Tibial artery (tissue), 4 donors: Measurements from ENCODE around the gene RAB40B.

Source experiments
- DNase-seq, 2 donors: peaks; one replicate each; pipeline ENCODE4 v3.0.0-alpha.2; 2019
- H3K27ac ChIP-seq, 2 donors: fragments of 200-600 bp; sonication (generic) in 1 of 2; 1 replicate in 1 of 2; 2 replicates in 1 of 2; pipeline ENCODE4 v1.5.1; 2018 to 2019; ENCODE audit warnings: mild to moderate bottlenecking in 1 of 2
- H3K27me3 ChIP-seq, 2 donors: fragments of 200-600 bp; sonication (generic) in 1 of 2; one replicate each; pipeline versions ENCODE4 v1.5.1 to v1.6.0; 2016 to 2019
- H3K36me3 ChIP-seq, 3 donors: fragments of 200-600 bp; sonication (generic) in 2 of 3; one replicate each; pipeline ENCODE4 v1.5.1; 2016 to 2019; ENCODE audit warnings: mild to moderate bottlenecking in 2 of 3
- H3K4me1 ChIP-seq, 4 donors: fragments of 200-600 bp; sonication (generic) in 2 of 4; 1 replicate in 3 of 4; 2 replicates in 1 of 4; pipeline ENCODE4 v1.5.1; 2016 to 2019
- H3K4me3 ChIP-seq, 2 donors: fragments of 200-600 bp; sonication (generic) in 1 of 2; 1 replicate in 1 of 2; 2 replicates in 1 of 2; pipeline ENCODE4 v1.5.1; 2018 to 2019; ENCODE audit warnings: mild to moderate bottlenecking in 2 of 2
- H3K9me3 ChIP-seq, 3 donors: fragments of 200-600 bp; sonication (generic) in 1 of 3; one replicate each; pipeline ENCODE4 v1.5.1; 2016 to 2019
- intact Hi-C: fragments of 100-400 bp; cut with DNase I; formaldehyde crosslinking; loops from one replicate; pipeline ENCODE4 v1.15.0; 2023; ENCODE audit warnings: low total_unique reads
- TF ChIP-seq, protein P1 (sequence below), 2 experiments: fragments of 200-600 bp in 1 of 2; fragments of 450-650 bp in 1 of 2; IDR thresholded peaks; one replicate each; pipeline ENCODE4 v1.5.1; 2017 to 2019; ENCODE audit warnings: antibody characterized with exemption in 2 of 2, mild to moderate bottlenecking in 1 of 2, moderate library complexity in 1 of 2

The RAB40B gene

DNA sequence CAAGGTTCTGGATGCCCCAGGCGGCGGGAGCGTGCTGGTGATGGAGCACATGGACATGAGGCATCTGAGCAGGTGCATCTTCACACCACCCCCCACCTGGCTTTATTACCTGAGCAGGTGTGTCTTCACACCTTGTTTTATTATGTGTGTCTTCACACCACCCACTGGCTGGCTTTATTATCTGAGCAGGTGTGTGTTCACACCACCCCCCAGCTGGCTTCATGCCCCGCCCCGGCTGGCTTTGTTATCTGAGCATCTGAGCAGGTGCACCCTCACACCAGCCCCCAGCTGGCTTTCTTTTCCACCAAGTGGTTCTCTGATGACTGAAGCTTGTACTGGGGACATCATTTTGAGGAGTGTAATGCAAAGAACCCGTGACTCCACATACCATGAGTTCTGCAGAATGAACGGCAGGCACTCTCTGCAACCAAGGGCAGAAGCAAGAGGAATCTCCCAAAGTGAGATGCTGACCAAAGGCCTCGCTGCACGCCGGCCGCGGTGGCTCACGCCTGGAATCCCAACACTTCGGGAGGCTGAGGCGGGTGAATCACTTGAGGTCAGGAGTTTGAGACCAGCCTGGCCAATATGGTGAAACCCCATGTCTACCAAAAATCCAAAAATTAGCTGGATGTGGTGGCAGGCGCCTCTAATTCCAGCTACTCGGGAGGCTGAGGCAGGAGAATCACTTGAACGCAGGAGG lies 20.6 kb upstream of the RAB40B start:
- Histone ChIP-seq H3K27me3 (no peaks in the 10 kb centered on the region), H3K4me3 (no peak overlapping the region), H3K4me1 (peaks cover 0 to 28% (median 17%) of the 10 kb centered on the region in 4 donors), H3K27ac (no peak overlapping the region), H3K36me3 (peaks cover 24 to 58% (median 36%) of the 10 kb centered on the region in 3 donors), H3K9me3 (no peaks in the 10 kb centered on the region)
- intact Hi-C loops = no loop called here
- TF ChIP-seq, protein P1, sequence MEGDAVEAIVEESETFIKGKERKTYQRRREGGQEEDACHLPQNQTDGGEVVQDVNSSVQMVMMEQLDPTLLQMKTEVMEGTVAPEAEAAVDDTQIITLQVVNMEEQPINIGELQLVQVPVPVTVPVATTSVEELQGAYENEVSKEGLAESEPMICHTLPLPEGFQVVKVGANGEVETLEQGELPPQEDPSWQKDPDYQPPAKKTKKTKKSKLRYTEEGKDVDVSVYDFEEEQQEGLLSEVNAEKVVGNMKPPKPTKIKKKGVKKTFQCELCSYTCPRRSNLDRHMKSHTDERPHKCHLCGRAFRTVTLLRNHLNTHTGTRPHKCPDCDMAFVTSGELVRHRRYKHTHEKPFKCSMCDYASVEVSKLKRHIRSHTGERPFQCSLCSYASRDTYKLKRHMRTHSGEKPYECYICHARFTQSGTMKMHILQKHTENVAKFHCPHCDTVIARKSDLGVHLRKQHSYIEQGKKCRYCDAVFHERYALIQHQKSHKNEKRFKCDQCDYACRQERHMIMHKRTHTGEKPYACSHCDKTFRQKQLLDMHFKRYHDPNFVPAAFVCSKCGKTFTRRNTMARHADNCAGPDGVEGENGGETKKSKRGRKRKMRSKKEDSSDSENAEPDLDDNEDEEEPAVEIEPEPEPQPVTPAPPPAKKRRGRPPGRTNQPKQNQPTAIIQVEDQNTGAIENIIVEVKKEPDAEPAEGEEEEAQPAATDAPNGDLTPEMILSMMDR (IDR thresholded peaks at IDR 0.05) = no peak
- DNase-seq = no peak

DNA sequence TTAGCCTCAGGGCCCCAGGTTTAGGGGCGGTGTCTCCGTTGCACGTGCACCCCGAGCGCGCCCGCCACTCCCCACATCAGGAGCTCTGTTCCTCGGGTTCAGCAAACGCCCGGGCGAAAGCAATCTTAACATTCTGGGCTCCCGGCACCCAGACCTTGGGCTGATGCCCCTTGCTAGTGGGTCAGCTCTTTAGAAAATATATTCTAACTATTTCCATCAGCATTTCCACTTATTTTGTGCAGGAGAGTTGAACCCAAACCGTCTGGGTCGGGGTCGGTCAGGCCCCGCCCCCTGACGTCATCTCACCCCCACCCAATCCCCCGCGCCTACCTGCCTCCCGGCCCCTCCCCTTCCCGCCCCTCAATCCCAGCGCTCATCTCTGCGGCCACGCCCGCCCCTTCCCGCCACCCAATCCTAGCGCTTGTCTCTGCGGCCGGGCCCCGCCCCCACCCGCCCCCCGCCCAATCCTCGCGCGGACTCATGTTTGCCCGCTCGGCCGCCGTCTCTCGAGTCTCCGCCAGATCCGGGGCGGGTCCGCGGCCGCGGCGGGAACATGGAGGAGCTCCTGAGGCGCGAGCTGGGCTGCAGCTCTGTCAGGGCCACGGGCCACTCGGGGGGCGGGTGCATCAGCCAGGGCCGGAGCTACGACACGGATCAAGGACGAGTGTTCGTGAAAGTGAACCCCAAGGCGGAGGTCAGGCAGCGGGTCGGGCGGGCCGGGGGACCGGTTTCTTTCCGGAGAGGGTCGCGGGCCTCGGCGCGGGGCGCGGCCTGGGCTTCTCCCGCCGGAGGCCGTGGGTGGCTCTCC lies 17.9 kb upstream of the RAB40B start, which contains the start of gene FN3KRP:
Gene FN3KRP, plus strand, starts transcription at position 504 of the 808 bp plus-strand sequence. Its CDS starts 50 bp downstream, at position 554.
- intact Hi-C loops = no loop called here
- Histone ChIP-seq H3K27me3 (no peaks in the 10 kb centered on the region), H3K36me3 (peaks cover 7 to 31% (median 17%) of the 10 kb centered on the region in 3 donors), H3K4me3 (peak within 1 kb of the TSS; percentile 65 to 86), H3K27ac (peak within 1 kb of the TSS; percentile 58 to 71), H3K9me3 (no peaks in the 10 kb centered on the region), H3K4me1 (peaks cover 0 to 28% (median 17%) of the 10 kb centered on the region in 4 donors)
- TF ChIP-seq, protein P1 (IDR thresholded peaks at IDR 0.05) = no peak
- peak; percentile 93 to 96 for DNase-seq

DNA sequence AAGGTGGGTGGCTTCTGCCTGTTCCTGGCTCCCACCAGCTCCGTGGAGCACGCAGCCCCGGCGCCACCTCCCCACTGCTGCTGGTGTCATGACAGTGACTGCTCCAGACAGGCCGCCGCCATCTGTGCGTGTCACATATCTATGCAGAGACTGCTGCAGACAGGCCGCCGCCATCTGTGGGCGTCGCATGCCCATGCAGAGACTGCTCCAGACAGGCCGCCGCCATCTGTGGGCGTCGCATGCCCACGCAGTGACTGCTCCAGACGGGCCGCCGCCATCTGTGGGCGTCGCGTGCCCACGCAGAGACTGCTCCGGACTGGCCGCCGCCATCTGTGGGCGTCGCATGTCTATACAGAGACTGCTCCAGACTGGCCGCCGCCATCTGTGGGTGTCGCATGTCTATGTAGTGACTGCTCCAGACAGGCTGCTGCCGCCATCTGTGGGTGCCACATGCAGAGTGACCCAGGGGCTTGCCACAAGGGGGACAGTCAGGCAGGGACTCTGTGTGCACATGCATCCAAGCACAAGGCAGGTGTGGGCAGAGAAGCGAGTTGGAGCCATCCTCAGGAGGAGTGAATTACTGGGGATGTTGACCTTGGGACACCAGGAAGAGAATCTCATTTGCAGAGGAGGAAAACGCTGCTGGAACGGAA lies 14.7 kb upstream of the RAB40B start:
- H3K36me3 ChIP-seq = no peaks in the 10 kb centered on the region
- no peak overlapping the region for H3K4me3 ChIP-seq
- no peaks in the 10 kb centered on the region for H3K9me3 ChIP-seq
- no peak overlapping the region for H3K27ac ChIP-seq
- no peak for DNase-seq
- intact Hi-C loops = no loop called here
- TF ChIP-seq, protein P1 (IDR thresholded peaks at IDR 0.05) = no peak
- H3K4me1 ChIP-seq = peaks cover 0 to 24% (median 19%) of the 10 kb centered on the region in 4 donors
- peaks cover 0 to 3% of the 10 kb centered on the region in 2 donors for H3K27me3 ChIP-seq

DNA sequence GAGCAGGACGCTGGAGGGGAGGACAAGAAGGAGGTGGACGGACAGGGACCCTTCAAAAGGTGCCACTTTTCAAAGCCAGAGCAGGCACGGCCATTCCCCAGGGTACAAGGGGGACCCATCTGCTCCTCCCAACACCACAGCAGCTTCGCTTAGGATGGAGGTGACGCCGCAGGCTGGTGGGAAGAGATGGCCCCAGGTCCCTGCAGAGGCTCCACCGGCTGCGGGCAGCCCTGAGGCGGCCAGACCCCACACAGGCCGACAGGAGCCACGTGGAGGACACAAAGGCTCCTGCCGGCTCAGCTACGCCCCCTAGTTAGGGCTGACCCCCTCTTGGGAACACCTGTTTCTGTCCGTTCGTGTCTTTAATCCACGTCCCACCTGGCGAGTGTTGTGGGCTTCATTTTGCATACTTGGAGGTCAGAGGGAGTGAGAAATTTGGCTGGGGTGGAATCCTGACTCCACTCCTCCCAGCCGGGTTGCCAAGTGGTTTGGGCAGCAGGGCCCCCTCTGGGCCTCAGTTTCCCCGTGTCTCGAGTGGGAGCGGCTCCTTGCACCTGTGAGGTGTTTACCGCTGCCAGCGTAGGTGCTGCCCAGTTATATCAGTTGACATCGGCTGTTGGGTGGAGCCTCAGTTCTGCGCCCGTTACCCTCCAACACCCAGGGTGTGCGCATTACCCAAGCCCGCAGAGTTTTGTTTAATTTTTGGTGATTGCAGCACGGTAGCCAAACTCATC lies 12.2 kb upstream of the RAB40B start:
- Histone ChIP-seq H3K4me1 (peaks cover 0 to 10% (median 3%) of the 10 kb centered on the region in 4 donors), H3K36me3 (no peaks in the 10 kb centered on the region), H3K4me3 (no peak overlapping the region), H3K27ac (no peak overlapping the region), H3K27me3 (peaks cover 0 to 3% of the 10 kb centered on the region in 2 donors), H3K9me3 (no peaks in the 10 kb centered on the region)
- TF ChIP-seq, protein P1 (IDR thresholded peaks at IDR 0.05) = no peak
- intact Hi-C loops = no loop called here
- no peak for DNase-seq
